ENCODE results near the gene EFCAB6.

EFCAB6 gene

GRCh38 chr22:43567691-43568324 lies 244.3 kb downstream of the EFCAB6 start:
- no peak for DNase-seq

- no peak for DNase-seq
Measured at GRCh38 chr22:43566561-43567332, 245.4 kb downstream of the EFCAB6 start.

- DNase-seq, result no peak
Measured at GRCh38 chr22:43566021-43566420, 246.1 kb downstream of the EFCAB6 start.

- DNase-seq, result no peak
Measured at GRCh38 chr22:43564859-43565258, 247.2 kb downstream of the EFCAB6 start.

- no peak for DNase-seq
Measured at GRCh38 chr22:43563571-43563970, 248.5 kb downstream of the EFCAB6 start.

- no peak for DNase-seq
Measured at GRCh38 chr22:43562843-43563242, 249.3 kb downstream of the EFCAB6 start.

- no peak for DNase-seq
Measured at GRCh38 chr22:43561415-43562178, 250.5 kb downstream of the EFCAB6 start.

- DNase-seq, result no peak
Measured at GRCh38 chr22:43560651-43561050, 251.5 kb downstream of the EFCAB6 start.

GRCh38 chr22:43555561-43556515 lies 256.3 kb downstream of the EFCAB6 start:
- DNase-seq, result no peak

- no peak for DNase-seq
Measured at GRCh38 chr22:43554694-43555365, 257.3 kb downstream of the EFCAB6 start.

GRCh38 chr22:43554259-43554636 lies 257.9 kb downstream of the EFCAB6 start:
- no peak for DNase-seq

- no peak for DNase-seq
Measured at GRCh38 chr22:43553451-43554258, 258.4 kb downstream of the EFCAB6 start.

GRCh38 chr22:43550672-43551071 lies 261.4 kb downstream of the EFCAB6 start:
- DNase-seq, result no peak

- DNase-seq, result no peak
Measured at GRCh38 chr22:43550024-43550620, 262.0 kb downstream of the EFCAB6 start.

- DNase-seq, result no peak
Measured at GRCh38 chr22:43546186-43546585, 265.9 kb downstream of the EFCAB6 start.

GRCh38 chr22:43544289-43544673 lies 267.8 kb downstream of the EFCAB6 start:
- no peak for DNase-seq

- no peak for DNase-seq
Measured at GRCh38 chr22:43543522-43544288, 268.4 kb downstream of the EFCAB6 start.

- no peak for DNase-seq
Measured at GRCh38 chr22:43542681-43543521, 269.2 kb downstream of the EFCAB6 start.

All from Kasumi-1 (cell line).